ENCODE results near the gene TRIO.
A peak's percentile ranks its signal among the peaks of the same experiment; 100 is the strongest.
"Not testable (repeated sequence)": the region's sequence is repeated elsewhere in the genome, so short reads cannot be mapped to it uniquely, and the experiment has no call there.

Gene TRIO

DNA sequence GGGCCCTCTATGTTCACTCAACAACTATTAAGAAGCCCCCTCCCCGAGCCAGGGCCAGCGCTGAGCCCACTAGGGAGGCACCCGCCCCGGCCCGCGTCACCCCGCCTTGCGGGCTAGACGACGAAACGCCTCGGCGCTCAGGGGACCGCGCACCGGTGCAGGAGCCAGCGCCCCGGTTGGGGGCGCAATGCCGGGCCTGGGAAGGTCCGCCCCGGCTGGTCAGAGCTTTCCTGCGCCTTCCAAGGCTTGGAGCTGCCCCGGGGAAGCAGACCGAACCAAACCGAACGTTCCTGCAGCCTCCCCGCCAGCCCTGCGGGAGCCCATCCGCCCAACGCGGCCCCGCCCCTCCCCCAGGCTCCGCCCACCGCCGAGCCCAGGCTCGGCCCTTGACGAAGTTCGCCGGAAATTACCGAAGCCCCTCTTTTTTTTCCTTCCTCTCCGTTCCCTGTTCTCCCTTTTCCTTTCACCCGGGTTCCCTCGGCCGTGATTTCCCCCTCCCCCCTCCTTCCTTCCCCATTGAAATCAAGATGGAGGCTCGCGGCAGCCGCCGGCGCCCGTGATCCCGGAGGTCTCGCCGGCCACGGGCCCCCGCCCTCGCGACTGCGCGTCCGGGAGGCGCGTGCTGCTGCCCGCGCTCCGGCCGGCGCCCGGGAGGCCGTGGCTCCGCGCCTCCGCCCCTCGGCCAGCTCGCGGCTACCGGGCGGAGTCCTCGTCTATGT lies at the start of gene TRIO:
TSS of gene TRIO (plus strand) at position 516 of the 719 bp plus-strand sequence. CDS start 384 bp downstream, outside the sequence.
- DNase-seq: peak; percentile 65 to 77

DNA sequence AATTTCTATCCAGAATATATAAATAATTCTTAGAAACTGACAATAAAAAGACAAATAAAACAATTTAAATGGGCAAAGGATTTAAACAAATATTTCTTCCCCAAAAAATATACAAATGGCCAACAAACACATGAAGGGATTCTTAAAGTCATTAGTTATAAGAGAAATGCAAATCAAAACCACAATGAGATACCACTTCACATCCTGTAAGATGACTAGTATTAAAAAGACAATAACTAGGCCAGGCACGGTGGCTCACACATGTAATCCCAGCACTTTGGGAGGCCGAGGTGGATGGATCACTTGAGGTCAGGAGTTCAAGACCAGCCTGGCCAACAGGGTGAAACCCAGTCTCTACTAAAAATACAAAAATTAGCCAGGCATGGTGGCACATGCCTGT lies 45.8 kb upstream of the TRIO start:
- not testable (repeated sequence) for DNase-seq

DNA sequence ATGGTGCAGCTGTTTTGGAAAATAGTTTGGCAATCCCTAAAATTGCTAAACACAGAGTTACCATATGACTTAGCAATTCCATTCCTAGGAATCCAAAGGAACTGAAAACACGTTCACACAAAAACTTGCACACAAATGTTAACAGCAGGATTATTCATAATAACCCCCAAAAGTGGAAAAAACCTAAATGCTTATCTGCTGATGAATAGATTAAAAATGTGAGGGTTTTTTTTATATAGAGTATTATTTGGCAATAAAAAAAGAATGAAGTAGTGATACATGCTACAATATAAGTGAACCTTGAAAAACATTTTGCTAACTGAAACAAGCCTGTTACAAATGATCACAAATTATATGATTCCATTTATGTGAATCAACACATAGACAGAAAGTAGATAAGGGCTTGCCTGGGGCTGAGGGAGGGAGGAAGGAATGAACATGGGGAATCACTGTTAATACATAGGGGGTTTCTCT lies 45.1 kb upstream of the TRIO start:
- no peak for DNase-seq

DNA sequence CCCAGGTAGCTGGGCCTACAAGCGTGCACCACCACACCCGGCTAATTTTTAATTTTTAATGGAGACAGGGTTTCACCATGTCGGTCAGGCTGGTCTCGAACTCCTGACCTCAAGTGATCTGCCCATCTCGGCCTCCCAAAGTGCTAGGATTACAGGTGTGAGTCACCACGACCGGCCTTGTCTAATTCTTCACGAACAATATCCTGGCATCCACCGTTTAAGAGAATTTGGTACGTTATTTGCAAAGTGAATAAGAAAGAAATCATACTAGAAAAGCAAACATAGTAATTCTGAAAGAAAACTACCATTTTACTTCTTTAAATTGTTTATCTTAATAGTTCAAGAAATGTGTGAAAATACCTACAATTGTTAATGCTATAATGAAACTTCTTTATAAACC lies 42.9 kb upstream of the TRIO start:
- no peak for DNase-seq

DNA sequence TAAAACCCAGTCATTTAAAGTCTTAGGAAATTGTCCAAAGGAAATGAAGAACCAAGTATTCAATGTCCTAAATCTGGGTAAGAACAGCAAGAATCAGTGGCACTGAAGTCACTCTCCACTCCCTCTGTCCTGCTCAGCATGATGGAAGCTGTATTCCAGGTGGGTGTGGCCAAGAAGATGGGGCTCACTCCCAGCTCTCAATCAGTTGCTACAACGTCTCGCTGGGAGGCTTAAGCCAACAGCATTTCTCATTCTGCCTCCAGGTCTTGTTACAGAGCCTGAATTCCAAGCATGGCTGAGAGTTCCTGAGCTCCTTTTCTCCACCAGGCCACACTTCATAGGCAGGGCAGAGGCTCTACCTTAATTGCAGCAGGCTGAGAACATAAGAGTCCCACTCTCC lies 41.2 kb upstream of the TRIO start:
- no peak for DNase-seq

DNA sequence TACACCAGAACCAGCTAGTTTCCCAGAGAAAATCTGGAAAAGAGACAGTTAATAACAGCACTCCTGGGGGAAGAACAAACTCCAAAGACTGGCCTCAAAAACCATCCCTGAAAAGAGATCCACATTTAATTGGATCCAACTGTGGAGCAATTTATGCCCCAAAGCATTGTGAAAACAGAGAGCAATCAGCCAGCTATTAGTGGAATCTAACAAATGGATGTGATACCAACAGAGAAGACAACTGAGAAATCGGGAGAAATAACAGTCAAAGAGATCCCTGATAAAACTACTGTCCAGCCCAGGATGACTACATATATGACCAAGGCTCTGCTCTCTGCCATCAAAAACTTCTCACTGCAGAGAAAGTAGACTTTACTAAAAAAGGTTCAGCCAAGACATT lies 40.5 kb upstream of the TRIO start:
- DNase-seq: no peak

DNA sequence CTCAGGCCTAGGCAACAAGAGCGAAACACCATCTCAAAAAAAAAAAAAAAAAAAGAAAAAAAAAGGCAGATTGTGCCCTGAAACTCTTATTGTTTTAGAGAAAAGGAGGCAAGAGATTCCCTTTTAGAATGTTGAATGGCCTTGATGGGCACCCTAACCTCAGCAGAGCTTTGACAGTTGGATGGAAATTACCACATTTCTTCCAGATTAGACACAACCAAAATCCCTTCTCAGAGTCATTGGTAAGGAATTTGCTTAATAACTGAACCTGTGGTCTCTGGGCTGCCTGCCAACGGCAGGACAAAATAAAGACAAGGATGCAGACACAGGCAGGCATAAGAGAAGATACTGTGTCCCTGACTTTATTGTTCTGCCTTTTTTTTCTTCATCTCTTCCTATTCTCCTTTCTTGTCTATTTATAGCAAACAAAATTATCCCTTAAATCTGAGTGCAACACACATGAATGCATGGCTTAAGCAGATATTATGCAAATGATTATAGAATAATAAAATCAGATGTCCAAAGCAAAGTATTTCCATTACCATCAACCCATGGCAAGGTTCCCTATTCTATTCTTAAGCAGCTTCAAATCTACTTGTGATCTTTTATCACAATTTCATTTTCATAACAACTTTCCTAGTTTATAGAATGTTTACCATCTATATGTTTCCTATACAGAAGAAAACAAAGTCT lies 37.3 kb upstream of the TRIO start:
- DNase-seq: no peak

DNA sequence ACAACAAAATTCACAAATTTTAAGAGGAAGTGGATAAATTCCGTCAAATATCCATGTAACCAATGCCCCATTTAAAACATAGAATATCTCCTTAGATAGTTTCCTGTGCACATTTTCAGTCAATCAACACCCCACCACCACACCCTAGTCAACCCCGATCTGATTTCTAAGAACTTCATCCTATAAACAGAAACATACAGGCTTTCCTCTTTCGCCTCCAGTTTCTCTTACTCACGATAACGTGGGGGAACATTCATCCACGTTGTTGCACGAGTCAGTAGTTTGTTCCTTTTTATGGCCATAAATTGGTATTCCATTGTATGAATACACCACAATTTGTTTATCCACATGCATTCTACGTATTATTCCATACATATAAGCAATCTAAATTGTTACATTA lies 35.6 kb upstream of the TRIO start:
- no peak for DNase-seq

DNA sequence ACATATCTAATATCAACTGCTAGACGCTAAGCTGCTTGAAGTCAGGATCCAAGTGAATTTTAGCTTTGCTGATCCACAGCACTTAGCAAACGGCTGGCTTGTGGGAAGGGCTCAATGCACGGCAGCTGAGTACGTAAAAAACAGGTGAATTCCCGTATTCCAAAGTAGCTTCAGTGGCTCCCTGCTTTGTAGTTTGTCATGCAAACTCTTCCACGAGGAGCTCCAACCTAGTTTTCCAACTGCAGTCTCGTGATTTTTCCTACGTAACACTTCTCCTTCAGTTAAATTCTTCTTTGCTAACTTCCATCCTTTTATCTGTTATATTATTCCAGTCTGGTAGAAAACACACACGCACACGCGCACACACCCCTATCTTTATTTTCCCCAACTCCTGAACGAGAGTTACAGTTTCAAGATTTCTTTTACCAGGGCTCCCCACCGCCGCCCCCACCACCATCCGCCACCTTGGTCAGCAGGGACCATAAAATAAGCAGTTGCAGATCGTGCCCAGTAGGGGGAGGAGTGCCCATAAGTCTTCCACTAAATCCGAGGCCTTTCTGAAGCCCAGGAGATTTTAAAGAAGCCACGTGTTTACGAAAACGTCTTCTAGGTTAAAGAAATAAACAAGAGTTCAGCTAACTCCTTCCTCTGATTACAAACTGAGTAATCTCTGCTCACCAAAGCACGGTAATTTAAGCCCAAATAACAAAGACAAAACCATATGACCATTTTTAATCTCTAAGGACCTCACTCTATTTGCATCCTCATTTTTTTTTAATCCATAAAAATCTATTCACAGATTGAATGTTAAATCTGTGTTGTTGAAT lies 34.8 kb upstream of the TRIO start:
- DNase-seq: peak in 1 of 2 donors; percentile 17

DNA sequence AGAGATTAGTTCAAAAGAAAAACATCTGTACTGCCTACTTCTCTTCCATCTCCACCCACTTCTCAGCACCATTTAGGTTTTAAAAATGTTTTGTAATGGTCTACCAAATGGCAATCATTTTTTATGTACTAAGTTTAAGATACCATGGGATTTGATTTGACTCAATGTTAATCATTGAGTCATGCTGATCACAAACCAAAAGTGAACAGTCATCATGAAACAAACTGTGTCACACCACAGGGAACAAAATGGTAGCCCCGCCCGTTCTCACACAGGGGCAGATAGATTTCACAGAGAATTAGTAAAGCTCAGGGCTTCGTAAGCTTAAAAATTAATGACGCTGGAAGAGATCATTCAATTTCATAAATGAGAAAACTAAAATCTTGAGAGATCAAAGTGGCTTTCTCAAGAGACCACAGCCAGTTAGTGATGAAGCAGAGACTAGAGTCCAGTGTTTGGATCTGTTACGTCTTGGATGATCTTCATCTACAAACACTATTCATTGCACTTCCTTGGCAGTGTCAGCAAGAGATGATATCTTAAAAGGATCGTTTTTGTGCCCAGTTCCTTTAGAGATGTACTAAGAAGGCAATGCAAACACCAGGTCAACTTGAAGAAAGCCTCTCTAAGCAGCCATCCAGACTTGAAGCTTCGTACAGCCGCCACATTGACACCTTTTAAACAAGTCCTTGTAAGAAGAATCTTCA lies 33.9 kb upstream of the TRIO start:
- no peak for DNase-seq

DNA sequence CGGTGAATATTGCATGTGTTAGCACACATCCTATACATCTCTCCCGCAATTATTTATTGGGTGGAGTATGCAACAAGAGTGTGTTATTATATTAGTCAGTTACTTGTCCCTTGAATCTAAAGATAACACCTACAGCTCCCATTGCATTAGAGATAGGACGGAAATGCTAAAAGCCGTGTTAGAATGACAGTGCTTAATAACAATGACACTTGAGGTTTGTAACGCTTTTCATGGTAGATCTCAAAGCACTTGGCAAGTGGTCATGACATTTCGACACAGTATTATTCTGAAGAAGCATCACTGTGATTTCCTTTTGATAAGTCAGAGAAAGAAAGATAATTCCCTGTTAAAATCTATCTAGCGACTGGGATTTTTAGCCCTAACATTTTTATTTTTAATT lies 33.4 kb upstream of the TRIO start:
- no peak for DNase-seq

DNA sequence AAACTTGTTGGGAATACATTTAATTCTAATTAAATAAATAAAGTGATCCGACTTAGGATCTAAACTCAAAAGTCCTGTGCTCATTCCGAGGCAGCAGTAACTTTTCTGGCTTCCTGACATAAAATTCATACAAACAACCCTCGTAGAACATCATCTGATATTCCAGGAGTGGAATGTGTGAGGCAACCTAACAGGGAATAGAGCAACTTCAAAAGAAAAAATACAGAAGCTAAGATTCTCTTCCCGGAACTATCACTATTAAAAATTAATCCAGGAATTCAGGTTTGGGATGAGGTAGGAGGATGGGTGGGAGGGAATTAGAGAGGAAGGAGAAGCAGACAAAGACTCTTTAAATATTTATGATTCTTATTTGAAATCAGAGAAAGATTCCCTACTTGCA lies 32.9 kb upstream of the TRIO start:
- no peak for DNase-seq

DNA sequence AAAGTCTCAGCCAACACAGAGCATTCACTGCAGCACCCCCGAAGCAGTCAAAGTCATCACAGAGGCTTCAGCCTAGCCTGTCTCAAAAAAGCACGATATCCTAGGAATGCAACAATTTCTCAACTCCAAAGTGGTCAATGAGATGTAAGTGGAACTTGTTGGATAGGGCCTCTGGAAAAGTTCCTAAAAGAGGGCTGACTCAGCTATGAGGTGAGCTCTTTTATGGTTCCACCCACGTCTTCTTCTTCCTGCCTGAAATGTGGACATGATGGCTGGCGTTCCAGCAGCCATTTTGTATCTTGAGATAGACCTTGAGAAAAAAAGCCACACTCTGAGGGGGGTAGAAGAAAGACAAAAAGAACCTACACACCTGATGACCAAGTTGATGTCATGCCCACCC lies 32.5 kb upstream of the TRIO start:
- no peak for DNase-seq

DNA sequence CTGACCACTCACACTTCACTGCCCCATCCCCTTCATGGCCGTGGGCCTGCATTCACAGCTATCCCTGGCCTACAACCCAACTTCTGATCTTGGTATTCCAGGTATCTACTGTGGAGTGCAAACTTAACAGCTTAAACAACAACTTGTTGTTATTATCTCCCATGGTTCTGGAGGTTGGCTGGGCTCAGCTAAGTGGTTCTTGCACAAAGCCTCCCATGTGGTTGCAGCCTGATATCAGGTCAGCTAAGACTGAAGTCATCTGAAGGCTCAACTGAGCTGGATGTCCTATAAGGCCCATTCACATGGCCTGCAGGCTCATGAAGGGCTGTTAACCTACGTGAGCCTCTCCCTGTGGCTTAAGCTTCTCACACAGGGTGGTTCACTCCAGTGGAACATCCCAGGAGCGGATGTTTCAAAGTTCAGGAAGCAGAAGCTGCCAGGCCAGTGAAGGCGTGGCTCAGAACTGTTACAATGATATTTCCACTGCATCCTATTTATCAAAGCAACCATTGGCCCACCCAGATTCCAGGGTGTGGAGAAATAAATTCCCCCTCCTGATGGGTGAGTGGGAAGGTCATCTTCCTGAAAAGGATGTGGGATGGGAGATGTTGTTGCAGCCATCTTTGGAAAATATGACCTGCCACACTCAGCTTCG lies 30.0 kb upstream of the TRIO start:
- no peak for DNase-seq

DNA sequence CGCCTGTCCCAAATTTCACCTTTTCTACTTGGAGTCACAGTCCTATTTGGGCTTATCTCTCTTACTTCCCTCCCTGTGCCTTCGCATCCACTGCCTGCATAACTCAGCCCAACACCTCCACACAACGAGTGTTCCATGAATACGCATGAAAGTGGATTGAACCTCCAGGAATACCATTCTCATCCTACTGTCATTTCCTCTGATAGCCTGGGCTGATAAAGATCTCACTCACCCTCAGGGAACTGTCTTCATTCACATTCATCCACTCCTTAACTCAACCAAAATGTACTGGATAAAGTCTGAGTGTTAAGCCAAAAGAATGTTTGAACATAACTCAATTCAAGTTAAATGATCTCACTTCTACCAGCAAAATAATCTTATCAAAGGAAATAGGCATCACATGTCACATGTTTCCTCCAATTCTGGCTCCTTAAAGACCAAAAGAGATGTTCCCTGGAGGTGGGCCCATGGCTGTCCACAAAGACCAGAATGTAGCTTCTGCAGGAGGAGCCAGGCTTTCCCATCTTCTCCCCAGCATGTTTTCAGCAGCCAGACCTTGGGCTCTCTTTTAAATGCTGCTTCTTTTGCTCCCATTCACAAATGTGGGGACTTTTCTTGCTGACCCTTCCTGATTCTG lies 28.4 kb upstream of the TRIO start:
- DNase-seq: no peak

DNA sequence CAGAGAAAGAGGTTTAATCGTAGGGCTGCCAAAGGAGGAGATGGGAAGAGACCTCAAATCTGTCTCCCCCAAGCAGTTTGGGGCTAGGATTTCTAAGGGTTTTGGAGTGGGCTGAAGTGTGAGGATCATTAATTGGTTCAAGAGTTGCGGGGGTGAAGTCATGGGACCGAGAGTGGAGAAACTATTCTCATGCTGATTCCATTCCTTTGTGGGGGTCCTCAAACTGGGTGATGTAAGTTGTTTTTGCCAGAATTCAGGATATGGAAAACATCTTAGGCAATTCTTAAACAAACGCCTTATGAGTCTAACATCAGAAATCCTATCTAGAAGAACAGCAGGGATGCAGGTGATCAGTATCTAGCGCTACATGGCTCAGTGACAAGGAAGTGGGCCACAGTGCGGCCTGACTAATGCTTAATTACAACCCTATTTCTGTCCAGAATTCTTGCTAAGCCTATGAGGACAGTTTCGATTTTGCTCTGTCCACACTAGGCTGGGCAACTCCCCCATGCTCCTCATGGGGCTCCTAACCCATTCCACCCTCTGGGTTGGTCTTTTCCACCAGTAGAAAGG lies 27.7 kb upstream of the TRIO start:
- no peak for DNase-seq

DNA sequence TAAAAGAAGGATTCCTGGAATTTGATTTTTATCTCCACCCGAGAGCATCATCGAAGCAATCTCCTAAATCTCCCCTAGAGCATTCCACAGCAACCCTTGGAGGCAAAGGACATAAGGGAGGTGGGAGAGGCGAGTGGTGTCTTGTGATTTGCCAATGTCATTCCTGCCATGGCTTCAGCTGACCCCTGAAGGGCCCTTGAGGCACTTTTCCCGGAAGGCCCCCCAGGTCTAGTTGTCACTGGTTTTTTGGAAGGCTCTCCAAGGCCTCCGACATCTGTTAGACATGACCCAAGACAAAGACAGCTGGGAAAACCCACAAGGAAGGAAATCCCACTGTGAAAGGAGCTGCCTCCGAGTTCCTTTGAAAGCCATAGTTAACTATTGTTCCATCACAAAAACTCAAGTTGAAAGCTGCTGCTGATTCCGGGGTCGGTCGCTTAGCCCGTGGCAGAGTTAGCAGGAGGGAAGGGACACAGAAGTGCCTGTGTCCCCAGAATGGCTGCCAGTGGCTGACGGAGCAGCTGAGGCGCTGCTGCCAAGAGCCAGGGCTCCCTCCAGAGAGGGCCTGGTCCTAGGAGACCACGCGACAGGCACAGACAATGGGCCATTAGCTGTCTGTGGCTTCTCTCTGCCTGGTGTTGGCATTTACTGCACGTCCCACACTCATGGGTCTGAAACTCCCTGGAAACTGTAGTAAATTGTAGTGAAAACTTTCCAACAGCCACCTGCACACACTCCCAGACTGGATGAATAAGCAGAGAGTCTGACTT lies 24.4 kb upstream of the TRIO start:
- no peak for DNase-seq

DNA sequence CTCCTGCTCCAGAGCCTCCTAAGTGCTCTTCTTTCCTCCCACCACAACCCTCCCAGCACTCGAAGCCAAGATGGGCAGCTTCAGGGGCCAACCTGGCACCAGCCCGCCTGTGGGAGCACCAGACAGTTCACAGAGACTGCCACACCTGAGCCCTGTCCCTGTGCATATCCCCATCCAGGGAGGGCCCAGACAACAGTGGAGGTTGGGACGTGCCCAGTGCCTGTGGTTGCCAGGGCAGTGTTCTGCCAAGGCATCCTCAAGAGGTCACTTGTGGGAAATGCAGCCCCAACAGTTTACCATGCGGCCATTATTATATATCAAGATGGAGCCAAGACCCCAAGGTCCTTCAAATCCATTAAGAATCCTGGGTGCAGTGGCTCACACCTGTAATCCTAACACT lies 23.0 kb upstream of the TRIO start:
- no peak for DNase-seq

DNA sequence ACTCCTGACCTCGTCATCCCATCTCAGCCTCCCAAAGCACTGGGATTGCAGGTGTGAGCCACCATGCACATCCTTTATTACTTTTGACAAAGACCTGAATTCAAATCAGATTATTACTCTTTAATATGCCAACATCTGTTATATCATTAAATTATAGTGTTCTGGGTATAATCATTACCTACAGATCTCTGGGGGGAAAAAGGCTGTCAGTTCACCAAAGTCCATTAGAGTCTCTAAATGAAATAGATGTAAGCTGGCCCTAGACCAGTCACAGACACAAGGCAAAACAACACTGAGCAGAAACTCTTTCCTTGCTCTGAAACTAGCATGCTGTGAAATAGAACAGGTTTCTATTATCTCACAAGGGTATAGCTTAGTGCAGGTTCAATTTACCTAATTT lies 21.6 kb upstream of the TRIO start:
- no peak for DNase-seq

DNA sequence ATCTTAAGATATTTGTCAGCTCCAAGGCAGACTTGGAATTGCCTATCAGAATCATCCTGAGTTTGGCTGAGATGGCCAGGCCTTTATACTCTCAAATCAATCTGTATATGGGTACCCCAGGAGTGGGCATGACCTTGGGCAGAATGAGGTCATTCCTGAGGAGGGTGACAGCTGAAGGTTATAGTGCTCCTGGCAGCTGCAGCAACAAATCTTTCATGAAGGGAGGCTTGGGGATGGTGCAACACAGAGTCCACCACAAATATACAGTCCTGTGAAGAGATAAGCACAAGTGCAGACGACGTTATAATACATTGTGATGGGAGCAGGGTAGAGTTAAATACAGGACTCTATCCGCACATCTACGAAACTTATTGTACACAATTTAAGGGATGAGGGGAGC lies 21.1 kb upstream of the TRIO start:
- no peak for DNase-seq

DNA sequence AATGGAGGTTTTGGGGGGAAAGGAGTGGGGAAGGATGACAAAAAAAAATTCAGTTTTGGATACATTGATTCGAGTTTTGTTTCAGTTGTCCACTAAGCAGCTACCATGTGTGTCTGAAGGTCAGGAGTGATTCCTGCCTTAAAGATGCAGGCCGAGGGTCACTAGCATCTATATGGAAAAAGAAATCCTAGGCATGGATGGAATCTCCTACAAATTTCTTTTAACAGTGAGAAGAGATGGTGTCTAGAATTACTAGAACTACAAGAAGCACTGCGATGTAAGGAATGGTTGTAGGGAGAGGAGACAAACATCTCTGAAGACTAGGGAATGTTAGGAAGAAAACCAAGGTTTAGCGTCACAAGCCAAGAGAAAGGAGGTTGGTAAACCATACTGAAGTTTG lies 19.6 kb upstream of the TRIO start:
- no peak for DNase-seq

All from activated CD4-positive, alpha-beta T cell treated with anti-CD3 and anti-CD28 coated beads for 4 hours (primary cell).